HPDE6-E6E7 (cell line): ENCODE measurements around the gene SLC25A44.
A peak's percentile ranks its signal among the peaks of the same experiment; 100 is the strongest.

Experiments
- DNase-seq: peaks from one replicate; pipeline ENCODE4 v3.0.0; 2011; ENCODE audit warnings: missing footprints; ENCODE audit errors: extremely low spot score

Gene SLC25A44

DNA sequence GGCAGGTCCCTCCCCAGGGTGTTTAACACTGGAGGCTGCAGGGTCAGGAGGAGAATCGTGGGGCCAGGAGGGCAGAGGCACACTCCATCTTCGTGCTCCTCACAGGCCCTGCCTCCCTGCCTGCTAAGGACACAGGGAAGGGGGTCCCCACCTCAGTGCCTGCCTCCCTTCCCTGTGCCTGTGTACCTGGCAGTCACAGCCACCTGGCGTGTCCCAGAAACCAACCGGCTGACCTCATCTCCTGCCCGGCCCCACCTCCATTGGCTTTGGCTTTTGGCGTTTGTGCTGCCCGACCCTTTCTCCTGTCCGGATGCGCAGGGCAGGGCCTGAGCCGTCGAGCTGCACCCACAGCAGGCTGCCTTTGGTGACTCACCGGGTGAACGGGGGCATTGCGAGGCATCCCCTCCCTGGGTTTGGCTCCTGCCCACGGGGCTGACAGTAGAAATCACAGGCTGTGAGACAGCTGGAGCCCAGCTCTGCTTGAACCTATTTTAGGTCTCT lies 47.5 kb downstream of the SLC25A44 start:
- peak; percentile 84 for DNase-seq

GRCh38 chr1:156241926-156242325 lies 48.0 kb downstream of the SLC25A44 start, which contains the start of gene BGLAP:
TSS of gene BGLAP (plus strand) at chr1:156242184. CDS start at chr1:156242232, 48 bp downstream.
- no peak for DNase-seq

- no peak for DNase-seq
These were observed 48.8 kb downstream of the SLC25A44 start for GRCh38 chr1:156242738-156243137.

GRCh38 chr1:156244126-156244525 lies 50.2 kb downstream of the SLC25A44 start:
- DNase-seq, result no peak

DNA sequence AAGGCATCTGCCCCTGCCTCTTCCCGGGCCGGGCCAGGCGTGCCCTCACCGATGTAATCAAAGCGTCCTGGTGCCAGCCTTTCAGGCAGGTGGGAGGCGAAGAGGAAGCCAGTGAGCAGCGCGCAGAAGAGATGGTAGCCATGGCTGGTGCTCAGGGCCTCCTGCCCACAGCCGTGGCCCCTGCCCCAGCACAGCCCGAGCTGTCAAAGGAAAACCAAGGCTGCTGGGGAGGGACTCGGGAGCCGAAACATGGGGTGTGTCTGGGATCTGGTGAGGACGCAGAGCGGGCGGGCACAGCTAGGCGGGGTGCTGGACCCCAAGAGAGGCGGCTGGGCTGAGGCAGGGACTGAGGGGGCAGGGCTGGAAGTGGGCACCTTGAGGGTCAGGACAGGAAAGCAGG lies 50.8 kb downstream of the SLC25A44 start:
- DNase-seq, result no peak

DNA sequence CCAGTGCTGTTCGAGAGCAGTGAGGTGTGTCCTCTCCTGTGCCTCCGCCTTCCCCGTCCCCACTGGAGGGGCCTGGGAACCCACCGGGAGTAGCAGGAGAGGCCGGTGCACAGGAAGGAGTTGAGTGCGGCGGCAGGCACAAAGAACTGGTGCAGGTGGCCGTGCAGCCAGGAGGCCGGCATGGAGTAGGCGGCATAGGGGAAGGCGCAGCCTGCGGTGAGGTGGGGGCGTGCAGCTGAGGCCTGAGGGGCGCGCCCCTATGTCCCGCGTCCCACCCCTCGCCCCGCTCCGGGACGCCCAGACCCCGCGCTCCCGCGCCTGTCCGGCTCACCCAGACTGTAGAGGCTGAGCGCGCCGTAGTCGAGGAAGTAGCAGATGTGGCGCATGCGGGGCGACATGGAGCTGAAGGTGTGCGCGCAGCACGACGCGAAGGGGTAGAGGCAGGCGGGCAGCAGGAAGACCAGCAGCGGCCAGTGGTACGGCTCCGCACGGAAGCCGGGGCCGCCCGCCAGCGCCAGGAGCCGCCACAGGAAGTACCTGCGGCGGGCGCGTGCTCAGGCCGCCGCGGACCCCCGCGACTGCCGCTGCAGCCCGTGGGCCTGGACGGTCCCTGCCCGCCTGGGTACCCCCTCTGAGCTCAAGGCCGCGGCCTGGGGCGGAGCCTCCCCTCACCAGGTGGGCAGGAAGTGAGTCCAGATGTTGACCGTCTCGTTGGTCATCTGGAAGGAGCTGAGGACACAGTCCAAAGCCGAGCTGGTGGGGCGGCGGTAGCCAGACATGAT lies 51.7 kb downstream of the SLC25A44 start:
- DNase-seq, result no peak

GRCh38 chr1:156246241-156246780 lies 52.4 kb downstream of the SLC25A44 start:
- DNase-seq, result no peak

GRCh38 chr1:156246781-156247459 lies 53.0 kb downstream of the SLC25A44 start:
- no peak for DNase-seq

DNA sequence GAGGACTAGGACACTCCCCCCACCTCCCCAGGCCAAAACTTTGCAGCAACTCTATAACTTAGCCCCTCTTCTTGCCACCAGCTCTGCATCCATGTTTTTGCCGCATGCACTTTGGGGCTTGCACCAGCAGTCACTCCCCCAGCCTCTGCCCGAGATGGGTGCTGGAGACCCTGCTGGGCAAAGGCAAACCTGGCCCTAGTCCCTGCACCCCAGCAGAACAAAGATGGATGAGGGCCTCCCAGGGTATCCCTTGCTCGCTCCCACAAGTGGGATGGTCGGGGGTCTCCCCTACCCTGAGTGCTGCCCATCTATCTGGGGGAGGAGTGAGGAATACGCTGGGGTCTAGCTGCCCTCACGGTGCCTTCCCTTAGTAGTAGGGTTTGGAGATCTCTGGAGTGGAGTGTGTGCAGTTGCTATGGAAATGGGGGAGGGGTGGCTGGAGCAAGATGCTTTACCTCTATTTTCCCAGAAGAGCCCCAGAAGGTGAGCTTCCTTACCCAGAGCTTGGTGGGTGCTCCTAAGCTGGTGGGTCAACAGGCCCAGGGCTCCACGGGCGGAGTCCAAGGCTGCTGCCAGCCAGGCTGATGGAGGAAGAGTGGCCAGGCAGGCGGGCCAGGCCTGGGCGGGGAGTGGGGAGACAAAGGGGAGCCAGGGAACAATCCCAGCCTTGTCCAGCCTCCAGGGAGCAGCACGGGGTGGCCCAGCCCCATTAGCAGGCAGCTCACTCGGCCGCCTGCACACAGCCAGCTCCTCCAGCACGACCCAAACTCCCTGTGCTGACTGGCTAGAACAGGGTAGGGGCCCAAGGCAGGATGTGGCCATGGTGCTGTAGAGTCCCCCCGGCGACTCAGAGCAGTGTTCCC lies 53.8 kb downstream of the SLC25A44 start, which contains the start of gene PAQR6:
Gene PAQR6, minus strand, starts transcription at position 597 of the 863 bp plus-strand sequence. CDS start 1,325 bp downstream, outside the sequence.
- no peak for DNase-seq

DNA sequence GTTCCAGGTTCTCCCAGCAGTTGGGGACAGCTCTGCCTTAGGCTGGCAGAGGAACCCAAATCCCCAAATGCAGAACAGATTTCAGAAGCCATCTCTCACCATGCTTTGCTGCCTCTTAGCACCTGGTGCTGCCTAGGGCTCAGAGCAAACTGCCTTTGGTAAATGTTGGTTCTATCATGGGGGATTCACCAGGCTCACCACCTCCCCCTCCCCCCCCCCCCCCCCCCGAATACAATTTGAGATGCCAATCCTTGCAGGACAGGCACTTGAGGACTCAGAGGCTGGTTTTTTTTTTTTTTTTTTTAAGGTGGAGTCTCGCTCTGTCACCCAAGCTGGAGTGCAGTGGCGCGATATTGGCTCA lies 54.4 kb downstream of the SLC25A44 start:
- DNase-seq, result no peak

DNA sequence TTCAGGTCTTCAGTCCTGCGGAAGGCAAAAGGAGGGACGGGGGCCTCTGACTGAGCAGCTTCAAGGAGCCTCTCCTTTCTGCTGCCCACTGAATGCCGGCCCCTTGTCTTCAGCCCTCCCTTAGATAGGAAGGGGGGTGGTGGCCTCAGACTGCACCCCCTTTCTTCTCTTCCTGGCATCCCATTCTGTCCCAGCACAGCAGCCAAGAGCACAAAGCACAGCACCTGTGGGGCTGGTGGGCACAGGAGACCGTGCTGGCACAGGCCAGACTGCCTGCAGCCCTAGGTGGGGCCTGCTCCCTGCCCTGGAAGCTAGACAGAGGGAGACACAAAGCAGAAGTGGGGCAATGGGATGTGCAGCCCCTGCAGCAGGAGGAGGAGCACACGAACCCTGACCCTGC lies 55.7 kb downstream of the SLC25A44 start:
- DNase-seq, result no peak

GRCh38 chr1:156251527-156251926 lies 57.6 kb downstream of the SLC25A44 start:
- no peak for DNase-seq

DNA sequence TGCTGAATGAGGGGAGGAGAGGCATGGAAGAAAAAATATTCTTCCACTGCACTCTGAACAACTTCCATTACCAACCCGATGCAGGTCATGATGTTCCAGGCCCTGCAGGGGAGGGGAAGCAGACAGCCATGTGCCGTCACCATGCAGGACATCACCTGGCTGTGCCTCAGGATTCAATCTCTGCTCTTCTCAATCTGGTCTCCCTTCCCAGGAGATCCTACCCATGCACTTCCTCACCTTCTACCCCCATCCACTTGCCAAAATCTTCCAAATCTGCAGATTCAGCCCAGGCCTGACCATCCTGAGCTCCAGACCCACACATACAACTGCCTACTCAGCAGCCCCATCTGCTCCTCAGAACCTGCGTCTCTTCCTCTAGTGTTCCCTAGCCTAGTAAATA lies 59.7 kb downstream of the SLC25A44 start:
- no peak for DNase-seq

GRCh38 chr1:156257711-156258110 lies 63.8 kb downstream of the SLC25A44 start:
- DNase-seq, result no peak

GRCh38 chr1:156258859-156259258 lies 65.0 kb downstream of the SLC25A44 start:
- DNase-seq, result no peak

DNA sequence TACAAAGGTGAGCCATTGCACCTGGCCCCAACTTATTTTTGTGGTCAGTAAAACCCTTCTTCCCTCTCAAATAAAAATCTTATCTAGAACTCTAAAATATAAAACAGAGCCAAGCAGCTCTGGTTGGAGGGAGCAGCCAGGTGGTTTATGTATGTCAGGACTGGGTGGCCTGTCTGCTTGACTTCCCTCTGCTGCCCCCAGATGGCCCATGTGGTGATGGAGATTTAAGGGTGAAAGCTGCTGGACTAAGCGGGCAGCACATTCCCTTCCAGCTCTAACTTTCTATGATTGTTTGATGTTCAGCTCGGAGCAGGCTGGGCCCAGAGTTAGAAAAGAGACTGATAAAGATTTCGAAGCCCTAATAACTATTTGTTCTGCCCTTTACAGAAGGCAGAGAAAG lies 65.9 kb downstream of the SLC25A44 start:
- DNase-seq, result no peak

DNA sequence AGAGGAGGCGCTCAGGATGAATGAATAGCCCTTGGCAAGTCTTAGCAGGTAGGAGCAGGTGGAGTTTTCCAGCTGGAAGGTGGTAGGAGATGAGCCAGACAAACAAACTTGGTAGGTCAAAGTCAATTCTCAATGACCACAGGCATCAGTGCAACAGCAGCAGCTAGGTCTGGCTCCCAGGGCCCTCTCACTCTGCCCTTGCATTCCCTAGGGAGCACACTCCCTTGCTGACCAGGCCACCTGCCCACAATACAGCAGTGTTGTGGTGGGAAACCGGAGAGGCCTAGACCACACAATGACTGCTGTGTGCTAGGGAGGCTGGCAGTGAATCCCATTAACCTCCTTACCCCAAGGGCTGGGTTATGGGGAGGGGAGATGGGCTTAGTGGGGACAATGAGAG lies 67.0 kb downstream of the SLC25A44 start:
- DNase-seq, result no peak
